Endothelial cell (in vitro differentiated cells): Measurements from ENCODE around the gene KIFBP. TPM values are rescaled to one million over a fixed set of nuclear protein-coding genes. Genes with fewer than 3 reads are reported as not detected.

Source experiments
- DNase-seq: peaks from one replicate; pipeline ENCODE4 v3.0.0; 2021; ENCODE audit warnings: low spot score
- H3K27ac Mint-ChIP-seq: one replicate; pipeline ENCODE4 v1.8.0; 2021; ENCODE audit warnings: mixed read lengths, inconsistent platforms; ENCODE audit not compliant: unreplicated experiment
- H3K27me3 Mint-ChIP-seq: one replicate; pipeline ENCODE4 v1.8.0; 2021; ENCODE audit warnings: mild to moderate bottlenecking, moderate library complexity, mixed read lengths, inconsistent platforms; ENCODE audit not compliant: unreplicated experiment
- H3K36me3 Mint-ChIP-seq: one replicate; pipeline ENCODE4 v1.8.0; 2021; ENCODE audit warnings: mild to moderate bottlenecking, low read depth, mixed read lengths, inconsistent platforms; ENCODE audit not compliant: unreplicated experiment
- H3K4me1 Mint-ChIP-seq: one replicate; pipeline ENCODE4 v1.8.0; 2021; ENCODE audit warnings: mild to moderate bottlenecking, mixed read lengths, inconsistent platforms; ENCODE audit not compliant: unreplicated experiment
- H3K4me3 Mint-ChIP-seq: one replicate; pipeline ENCODE4 v1.8.0; 2021; ENCODE audit warnings: mild to moderate bottlenecking, mixed read lengths, inconsistent platforms; ENCODE audit not compliant: unreplicated experiment
- H3K9me3 Mint-ChIP-seq: one replicate; pipeline ENCODE4 v1.8.0; 2021; ENCODE audit warnings: mixed read lengths, inconsistent platforms; ENCODE audit not compliant: unreplicated experiment
- CTCF ChIP-seq: fragments of 200-600 bp; sonication (generic); IDR thresholded peaks from one replicate; pipeline ENCODE4 v1.5.0; 2021; ENCODE audit warnings: antibody characterized with exemption; ENCODE audit not compliant: unreplicated experiment
- total RNA-seq: library from RNA; stranded (reverse); fragmentation: NEBNext Ultra II Directional; extraction: Animal tissue kit (Norgen Biotek cat#: 25700); gene quantifications from one replicate; pipeline ENCODE4 v1.2.1, GENCODE V29; 2021; ENCODE audit not compliant: unreplicated experiment

Gene KIFBP
- total RNA-seq, 1 donor from 2014 or later, result 26.2 TPM

GRCh38 chr10:69061305-69062161, 72.9 kb downstream of the KIFBP start:
- DNase-seq, result no peak
- no peak overlapping the region for H3K27ac Mint-ChIP-seq

GRCh38 chr10:69062901-69063300, 74.3 kb downstream of the KIFBP start:
- Mint-ChIP-seq H3K27ac (no peak overlapping the region), H3K4me3 (no peak overlapping the region), H3K36me3 (no peaks in the 10 kb centered on the region), H3K4me1 (peaks cover 26% of the 10 kb centered on the region), H3K9me3 (no peaks in the 10 kb centered on the region), H3K27me3 (peaks cover 2% of the 10 kb centered on the region)
- no peak for DNase-seq
- no peak for TF ChIP-seq CTCF

More at GRCh38 chr10:69061305-69062161, 72.9 kb downstream of the KIFBP start:
- Mint-ChIP-seq H3K4me3 (peak overlapping the region; percentile 3), H3K36me3 (no peaks in the 10 kb centered on the region), H3K4me1 (peaks cover 40% of the 10 kb centered on the region), H3K27me3 (peaks cover 2% of the 10 kb centered on the region), H3K9me3 (no peaks in the 10 kb centered on the region)
- no peak for TF ChIP-seq CTCF

DNA sequence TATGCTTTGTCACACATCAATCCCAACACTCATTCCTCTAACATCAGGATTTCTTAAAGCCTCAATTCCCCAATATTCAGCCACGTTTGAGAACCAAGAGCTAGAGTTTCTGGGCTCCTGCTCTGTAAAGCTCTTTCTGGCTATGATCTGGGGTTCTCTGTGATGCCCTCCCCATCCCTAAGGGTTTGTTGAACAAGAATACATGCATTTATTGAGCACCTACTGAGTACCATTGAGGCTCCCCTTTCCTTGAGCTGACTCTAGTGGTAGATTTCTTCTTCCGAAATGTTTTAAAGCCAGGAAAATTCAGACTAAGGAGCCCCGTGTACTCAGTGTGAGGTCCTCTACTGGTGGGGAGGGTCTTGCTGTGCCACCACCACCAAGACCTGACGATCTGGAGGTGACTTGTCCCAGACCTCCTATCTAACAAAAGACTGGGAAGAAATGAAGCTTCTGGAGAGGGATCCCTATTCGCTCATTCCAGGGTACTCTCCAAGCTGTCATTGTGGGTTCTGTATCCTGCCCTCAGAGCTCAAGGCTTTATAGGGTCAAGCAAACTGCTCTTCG, 76.2 kb downstream of the KIFBP start:
- no peak for TF ChIP-seq CTCF

DNA sequence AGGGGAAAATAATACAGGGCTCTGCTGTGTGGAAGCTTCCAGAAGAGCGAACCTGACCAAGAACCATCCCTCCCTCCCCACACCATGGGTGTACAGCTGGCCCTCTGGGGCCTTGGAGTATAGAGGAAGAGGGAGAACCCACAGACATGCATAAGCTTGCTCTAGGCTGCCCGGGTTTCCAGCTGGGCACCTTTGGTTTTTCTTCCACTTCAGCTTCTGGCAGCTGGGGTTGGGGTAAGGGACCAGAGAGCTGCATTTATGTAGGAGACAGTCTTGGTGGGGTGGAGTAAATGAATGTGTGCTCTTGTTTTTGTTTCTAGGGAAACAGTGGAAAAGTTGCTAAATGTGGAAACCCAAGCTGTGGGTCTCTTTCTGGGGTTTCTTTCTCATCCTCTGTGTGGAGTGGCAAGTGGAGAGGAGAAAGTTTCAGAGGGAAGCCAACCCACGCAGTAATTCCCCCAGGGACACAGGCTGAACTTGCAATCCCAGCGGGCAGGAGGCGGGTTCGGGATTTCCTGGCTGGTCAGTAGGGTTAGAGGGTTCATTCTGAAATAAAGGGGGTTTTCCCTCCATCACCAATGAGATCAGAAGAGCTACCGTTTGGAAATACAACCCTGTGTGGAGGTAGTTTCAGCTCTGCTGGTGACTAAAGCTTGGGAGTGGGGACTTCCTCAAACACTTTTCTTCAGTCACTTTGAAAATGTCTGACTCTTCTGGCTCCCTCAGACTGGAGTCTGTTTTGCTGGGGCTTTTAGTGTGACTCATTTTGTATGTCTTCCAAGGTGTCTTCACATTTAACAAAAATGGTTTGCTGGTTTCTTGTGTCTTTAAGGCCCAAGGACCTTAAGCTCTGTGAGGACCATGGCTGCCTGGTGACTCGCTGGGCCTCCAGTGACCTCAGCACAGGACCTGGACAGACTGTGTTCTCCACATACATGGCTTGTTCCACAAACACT, 77.1 kb downstream of the KIFBP start:
- no peak for DNase-seq
- Mint-ChIP-seq H3K4me1 (peaks cover 29% of the 10 kb centered on the region), H3K27me3 (no peaks in the 10 kb centered on the region), H3K9me3 (no peaks in the 10 kb centered on the region), H3K4me3 (no peak overlapping the region), H3K27ac (peak overlapping the region; percentile 6), H3K36me3 (no peaks in the 10 kb centered on the region)
- TF ChIP-seq CTCF, result no peak

More for the DNA sequence above, 76.2 kb downstream of the KIFBP start:
- H3K27me3 Mint-ChIP-seq, result no peaks in the 10 kb centered on the region
- H3K36me3 Mint-ChIP-seq, result no peaks in the 10 kb centered on the region
- H3K27ac Mint-ChIP-seq, result no peak overlapping the region
- peaks cover 26% of the 10 kb centered on the region for H3K4me1 Mint-ChIP-seq
- H3K4me3 Mint-ChIP-seq, result no peak overlapping the region
- H3K9me3 Mint-ChIP-seq, result no peaks in the 10 kb centered on the region
- no peak for DNase-seq

Other genes with a start within 250 kb of the KIFBP start
- 0.21 TPM for gene STOX1, start 161.3 kb upstream of the KIFBP start, total RNA-seq
- 35.2 TPM for gene DDX50, start 87.5 kb upstream of the KIFBP start, total RNA-seq
- 38.5 TPM for gene DDX21, start 32.6 kb upstream of the KIFBP start, total RNA-seq
- 4.7 TPM for gene SRGN, start 99.3 kb downstream of the KIFBP start, total RNA-seq
- gene VPS26A, start 135.4 kb downstream of the KIFBP start, total RNA-seq, result 56.2 TPM
- gene SUPV3L1, start 191.4 kb downstream of the KIFBP start, total RNA-seq, result 31.7 TPM
- 0.31 TPM for gene HKDC1, start 231.5 kb downstream of the KIFBP start, total RNA-seq